ENCODE data around the gene DHTKD1.
"Not testable (repeated sequence)": the region's sequence is repeated elsewhere in the genome, so short reads cannot be mapped to it uniquely, and the experiment has no call there.

Gene DHTKD1

DNA sequence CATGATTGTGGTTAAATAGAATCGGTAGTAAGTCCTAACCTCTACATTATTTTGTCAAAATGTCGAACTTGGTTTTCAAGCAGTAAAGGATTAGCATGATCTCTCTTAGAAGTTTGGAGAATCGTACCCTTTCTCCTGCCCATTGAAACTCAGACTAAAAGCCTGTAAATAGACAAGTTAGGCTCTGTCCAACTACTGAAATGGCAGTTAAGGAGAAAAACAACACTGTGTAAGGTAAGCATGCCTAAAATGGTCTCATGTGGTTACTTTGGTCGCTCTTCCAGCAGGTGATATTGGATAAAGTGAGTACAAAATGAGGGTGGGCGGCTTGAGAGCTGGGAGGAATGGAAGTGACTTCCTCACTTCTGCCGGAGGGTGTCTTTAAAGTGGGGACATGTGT lies 85.8 kb downstream of the DHTKD1 start:
- DNase-seq: no peak

DNA sequence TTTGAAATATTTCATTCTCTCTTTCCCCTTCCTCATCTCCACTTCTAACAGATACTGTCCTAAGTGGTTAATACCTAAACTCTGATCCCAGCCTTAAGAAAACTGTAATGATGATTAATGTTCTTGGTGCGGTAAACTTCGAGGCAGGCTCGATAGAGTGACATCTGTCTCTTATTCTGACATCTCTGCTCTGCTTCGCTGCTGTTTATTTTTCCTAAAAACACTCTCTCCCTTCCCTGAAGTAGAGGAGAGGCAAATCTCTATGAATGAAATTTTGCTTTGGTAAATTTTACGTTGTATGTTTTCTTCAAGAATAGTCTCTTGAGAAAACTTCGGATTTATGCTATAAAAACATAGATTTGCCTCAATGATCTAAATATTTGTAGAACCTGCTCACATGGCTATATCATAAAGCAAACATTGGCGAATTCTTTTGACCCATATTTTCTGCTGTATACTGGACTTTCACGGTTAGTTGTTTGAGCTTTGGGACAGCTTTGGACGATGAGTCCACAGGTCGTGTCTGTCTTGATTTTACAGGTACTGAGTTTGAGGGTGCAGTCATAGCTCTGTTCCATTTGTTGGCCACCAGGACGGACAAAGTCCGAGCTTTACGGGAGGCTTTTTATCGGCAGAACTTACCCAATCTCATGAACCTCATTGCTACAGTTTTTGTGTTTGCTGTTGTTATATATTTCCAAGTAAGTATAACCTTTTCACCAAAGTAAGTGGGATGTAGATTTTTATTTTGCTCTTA lies 87.8 kb downstream of the DHTKD1 start:
- no peak for DNase-seq

DNA sequence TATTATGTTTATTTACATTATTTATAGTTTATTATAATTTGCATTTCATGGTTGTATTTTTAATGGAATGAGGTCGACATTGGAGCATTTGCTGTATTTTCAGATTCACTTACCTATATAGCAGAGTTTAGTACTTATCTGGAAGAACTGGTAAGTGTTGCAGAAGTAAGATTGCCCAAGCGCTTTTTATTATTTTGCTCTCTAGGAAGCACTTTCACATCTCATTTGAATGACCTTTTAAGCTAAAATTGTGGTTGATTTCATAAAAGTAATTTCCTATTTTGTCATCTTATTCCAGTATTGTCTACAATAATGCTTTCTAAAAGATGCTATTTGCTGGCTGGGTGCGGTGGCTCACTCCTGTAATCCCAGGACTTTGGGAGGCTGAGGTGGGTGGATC lies 89.4 kb downstream of the DHTKD1 start:
- DNase-seq: no peak

DNA sequence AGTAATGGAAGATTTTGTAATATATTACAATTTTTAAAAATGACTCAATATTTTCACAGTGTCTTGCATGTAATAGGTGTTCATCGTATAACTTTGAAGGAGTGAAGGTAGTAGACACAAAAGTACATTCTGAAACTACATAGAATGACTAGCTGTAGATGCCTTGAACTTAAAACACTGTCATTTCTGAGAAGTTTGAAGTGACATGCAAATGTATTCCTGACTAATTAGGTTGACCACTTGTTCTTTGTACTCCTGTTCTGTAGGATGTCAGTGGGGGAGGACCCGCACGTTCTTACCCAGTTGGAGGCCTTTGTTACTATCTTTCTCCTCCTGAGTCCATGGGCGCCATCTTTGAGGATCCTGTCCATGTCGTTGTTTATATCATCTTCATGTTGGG lies 91.9 kb downstream of the DHTKD1 start:
- no peak for DNase-seq

DNA sequence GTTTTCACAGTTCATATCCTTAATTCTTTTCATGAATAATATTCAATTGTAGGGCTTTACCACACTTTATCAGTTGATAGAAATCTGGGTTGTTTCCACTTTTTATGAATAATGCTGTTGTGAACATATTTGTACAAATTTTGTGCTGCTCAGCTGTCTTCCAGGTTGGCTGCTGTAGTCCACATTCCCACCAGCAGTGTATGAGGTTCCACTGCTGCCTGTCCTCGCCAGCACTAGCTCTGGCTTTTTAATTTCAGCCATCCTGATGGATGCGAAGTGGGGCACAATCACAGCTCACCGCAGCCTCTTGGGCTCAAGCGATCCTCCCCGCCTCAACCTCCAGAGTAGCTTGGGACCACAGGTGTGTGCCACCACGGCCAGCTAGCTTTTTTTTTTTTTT lies 94.2 kb downstream of the DHTKD1 start:
- no peak for DNase-seq

DNA sequence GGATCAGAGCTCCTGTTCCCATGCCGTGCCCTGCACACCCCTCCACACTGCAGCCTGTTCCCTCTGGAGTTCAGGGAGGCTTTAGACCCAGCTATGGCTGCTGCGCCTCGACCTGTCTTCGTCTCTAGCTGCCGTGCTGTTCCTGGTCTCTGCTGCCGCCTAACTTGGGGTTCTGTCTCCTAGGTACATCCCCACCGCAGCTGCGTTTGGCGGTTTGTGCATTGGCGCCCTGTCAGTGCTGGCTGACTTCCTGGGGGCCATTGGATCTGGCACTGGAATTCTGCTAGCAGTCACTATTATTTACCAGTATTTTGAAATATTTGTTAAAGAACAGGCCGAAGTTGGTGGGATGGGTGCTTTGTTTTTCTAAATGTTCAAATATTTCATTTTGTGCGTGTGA lies 95.3 kb downstream of the DHTKD1 start:
- DNase-seq: no peak

DNA sequence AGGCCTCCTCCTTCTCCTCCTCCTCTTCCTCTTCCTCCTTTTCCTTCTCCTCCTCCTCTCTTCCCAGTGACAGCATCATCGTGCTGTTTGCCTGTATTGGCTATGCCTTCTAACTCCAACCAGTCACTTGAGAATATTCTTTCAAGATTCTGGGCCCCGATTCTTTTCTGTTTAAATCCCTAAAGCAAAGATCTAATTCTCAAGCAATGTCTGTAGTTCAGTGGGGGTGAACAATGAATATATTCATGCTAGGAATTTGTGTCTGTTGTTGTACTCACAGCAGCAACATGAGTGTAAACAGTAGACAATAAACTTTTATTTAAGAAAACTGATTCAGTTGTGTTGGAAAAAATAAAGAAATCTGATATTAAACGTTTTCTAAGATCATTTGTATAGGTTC lies 96.3 kb downstream of the DHTKD1 start:
- DNase-seq: no peak

DNA sequence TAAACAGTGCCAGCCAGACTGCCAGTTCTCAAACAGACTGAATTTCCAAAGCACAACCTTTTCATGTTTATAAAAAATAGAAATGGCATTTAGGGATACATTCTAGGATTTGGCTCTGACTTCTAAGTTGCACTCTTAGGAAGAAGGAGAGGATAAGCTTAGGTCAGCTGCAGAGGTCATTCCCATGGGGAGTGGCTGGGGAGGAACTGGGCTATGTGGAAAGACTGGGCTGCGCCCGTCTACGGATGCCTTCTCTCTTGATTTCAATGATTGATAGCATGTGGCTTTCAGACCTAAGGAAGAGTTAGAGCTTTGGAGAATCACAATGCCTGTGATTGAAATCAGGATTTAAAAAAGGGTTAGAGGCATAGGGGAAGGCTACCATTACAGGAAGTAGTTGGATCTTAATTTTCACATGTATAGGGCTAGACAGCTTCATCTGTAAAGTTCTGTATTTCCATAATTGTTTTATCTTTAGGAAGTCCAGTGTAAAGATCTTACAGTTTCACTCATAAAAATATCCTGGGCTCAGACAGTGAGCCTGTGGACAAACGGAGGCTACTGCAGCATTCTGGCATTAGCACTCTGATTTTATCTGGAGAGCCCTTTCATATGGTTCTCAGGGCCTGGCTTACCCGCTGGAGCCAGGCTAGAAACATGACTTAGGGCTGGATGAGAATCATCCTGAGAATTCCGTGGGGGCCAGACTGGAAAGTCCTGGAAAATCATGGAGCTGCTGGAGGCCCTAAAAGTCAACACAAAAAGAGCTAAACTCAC lies 97.4 kb downstream of the DHTKD1 start:
- no peak for DNase-seq

DNA sequence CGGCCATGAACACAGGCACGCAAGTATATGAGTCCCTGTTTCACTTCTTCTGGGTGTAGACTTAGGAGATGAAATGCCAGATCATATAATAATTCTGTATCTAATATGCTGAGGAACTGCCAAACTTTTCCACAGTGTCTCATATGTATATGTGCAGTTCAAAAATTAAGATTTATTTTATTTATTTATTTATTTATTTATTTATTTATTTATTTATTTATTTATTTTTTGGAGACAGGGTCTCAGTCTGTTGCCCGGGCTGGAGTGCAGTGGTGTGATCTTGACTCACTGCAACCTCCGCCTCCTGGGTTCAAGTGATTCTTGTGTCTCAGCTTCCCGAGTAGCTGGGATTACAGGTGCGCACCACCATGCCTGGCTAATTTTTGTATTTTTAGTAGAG lies 102.8 kb downstream of the DHTKD1 start:
- DNase-seq: not testable (repeated sequence)

All from SHP77 treated with DMSO at 0.1 percent for 48 hours (cell line).